Iris pigment epithelial cell (primary cell): ENCODE results near the gene SLX4IP.

Experiments
- DNase-seq: peaks from one replicate; pipeline ENCODE4 v3.0.0-alpha.2; 2011; ENCODE audit warnings: low read depth

The SLX4IP gene

DNA sequence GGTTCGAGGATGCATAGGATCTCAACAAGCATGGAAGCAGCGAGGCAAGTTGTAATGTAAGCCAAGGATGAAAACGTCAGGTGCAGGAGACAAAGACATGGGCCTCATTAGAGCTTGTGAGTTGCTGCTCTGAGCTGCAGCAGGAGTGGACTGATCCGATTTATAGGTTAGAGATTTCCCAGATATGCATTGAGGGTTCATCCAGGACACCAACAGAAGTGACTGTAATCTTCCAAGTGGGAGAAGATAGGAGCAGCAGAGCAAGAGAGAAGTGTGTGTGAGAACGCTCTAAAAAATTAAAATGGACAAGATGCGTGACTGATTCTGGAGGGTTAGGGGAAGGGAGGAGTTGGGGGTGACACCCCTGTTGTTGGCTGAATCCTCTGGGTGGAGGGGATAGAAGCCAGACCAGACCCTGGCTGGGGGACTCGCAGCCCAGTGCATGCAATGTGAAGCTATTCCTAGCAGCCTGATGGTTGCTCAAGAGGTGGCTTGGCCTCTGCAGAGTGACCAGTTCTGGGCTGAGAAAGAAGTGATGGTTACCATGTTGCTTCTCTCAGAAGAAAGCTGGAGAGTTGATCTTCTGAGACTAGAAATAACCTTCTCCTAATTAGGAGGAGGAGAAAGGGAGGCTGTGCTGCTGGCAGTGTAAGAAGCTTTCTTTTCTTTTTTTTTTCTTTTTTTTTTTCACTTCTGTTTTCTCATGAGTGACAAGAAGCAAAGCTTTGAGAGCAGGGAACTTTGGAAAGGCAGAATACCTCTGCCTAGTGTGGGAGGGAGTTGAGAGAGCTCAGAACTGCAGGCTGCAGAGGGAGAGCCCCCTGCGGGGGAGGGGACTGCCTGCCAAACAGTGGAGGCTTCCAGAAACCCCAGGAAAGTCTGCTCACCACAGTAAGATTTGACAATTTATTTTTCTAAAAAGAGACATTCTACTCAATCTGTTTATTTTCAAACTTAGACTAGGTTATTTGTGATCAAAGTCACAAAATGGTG, 116.9 kb downstream of the SLX4IP start:
- no peak for DNase-seq

- peak; percentile 76 for DNase-seq
Observed at GRCh38 chr20:10553326-10553984, 118.3 kb downstream of the SLX4IP start.

DNA sequence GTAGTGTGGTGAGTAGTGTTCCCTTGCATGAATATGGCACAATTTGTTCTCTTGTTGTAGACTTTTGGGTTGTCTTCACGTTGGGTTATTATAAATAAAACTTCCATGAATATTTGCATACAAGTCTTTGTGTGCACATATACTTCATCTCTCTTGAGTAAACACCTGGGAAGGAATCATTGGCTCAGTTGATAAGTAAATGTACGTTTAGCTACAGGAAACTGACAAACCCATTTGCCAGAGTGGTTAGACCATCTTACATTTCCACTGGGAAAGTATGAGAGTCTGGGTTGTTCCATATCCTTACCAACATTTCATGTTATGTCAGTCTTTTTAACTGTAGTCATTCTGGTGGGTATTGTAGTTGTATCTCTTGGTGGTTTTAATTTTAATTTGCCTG, 119.2 kb downstream of the SLX4IP start:
- DNase-seq: no peak

DNA sequence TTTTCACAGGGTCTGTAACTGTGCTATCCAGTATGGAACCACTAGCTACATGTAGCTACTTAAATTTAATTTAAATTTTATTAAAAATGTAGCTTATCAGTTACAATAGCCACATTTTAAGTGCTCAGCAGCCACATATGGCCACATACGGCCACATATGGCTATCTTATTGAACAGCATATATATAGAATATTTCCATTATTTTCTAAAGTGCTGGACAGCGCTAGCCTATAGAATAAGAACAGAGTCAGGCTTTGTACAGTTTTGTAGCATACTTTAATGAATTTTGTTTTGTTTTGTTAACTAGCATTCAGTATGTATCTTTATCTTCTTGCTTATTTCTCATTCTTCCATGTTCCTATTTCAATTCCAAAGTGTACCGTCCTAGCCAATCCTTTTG, 120.3 kb downstream of the SLX4IP start:
- DNase-seq: no peak

DNA sequence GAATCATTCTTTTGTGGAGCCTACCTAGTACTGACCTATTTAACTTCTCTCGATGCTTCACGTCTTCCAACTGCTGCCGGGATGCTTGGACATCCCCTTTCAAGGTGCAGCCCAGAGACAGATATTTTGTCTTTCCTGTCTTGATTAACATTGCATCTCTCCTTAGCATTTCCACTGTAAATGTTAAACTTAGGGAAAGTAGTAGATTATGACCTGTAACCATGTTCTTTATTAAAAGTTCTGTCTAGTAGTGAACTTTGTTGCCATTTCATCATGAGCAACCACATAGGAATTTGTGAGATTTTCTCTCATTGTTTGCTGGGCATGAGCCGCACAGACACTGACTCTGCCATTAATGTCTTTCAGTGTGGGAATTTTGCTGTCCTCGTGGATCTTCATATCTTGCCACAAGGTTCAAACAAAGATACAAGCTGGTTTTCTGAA, 120.8 kb downstream of the SLX4IP start:
- DNase-seq: peak; percentile 77

DNA sequence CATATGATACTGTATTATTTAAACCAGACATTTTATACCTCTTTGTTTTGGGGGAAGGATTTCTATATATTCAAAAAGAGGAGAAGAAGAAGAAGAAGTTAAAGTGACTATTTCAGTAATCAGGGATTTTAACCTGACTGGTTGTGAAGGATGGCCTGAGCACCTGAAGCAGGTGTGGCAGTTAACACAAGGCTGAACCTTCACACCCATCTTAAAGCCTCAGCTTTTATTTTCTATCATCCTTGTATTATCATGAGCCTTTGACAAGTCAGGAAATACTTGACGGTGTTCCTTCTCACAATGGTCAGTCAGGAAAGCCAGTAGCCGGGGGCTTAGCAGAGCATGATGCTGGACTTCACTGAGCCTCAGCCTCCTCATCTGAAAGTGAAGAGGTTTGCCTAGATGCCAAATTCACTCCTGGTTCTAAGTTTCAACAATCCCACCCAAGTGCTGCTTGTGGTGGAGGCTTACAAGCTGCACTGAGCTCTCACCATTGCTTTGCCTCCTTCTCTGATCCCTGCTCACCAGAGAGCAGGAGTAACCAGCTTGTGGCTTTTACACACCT, 121.5 kb downstream of the SLX4IP start:
- DNase-seq: no peak

- no peak for DNase-seq
Observed at GRCh38 chr20:10557685-10558084, 122.6 kb downstream of the SLX4IP start.

DNA sequence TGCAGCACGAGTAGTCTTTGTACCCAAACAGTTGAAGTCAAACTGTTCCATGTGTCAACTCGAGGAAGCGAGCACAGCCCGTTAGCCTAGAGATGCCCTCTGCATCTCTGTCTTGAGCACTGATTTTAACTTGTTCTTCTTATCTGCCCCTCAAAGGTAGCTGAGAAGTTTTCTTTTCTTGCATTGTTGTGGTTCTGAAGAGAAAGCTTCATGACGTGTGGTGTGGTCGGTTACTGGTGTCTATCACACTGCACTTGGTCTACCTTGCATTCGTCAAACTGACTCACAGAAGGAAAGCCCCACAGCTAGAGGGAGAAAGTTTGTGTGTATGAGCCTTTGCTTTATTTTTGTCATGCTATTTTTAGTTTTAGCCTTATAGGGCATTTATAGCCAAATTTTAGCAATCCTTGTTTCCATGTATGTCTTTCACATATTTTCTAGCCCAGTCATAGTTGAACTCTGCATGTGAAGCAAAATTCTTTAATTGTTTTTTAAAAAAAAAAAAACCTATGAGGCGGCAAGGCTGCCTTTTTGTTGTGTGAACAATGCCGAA, 123.6 kb downstream of the SLX4IP start:
- peak; percentile 98 for DNase-seq

DNA sequence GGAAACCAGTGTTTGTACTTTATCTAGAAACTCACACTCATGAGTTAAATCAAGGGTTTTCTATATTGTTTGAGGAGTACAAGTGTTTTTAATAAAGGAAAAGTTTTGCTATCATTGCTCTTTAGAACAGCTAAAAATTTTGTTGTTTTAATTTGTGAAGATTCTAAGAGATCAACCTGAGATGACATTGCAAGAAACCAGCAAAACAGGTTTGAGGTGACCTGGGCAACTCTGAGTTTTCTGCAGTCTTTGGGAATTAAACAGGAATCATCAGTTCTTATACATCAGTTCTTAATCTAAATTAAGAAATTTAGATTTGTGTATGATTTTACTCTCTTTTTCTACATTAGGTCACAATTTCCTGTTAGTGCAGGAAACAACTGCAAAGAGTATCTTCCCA, 124.2 kb downstream of the SLX4IP start:
- DNase-seq: no peak

- DNase-seq: no peak
Observed at GRCh38 chr20:10560686-10561085, 125.6 kb downstream of the SLX4IP start.

DNA sequence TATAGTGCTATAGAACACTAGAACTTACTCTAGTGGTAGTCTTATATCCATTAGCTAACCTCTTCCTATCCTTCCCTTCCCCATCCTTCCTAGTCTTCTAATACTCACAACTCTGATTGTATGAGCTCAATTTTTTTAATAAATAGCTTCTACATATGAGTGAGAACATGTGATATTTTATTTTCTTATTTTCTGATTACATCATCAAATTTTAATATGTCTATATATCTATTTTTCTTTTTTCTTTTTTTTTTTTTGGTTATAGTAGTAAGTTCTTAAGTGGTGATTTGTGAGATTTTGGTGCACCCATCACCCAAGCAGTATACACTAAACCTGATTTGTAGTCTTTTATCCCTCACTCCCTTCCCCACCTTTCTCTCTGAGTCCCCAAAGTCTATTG, 126.2 kb downstream of the SLX4IP start:
- no peak for DNase-seq

GRCh38 chr20:10562899-10563298, 127.8 kb downstream of the SLX4IP start:
- DNase-seq: peak; percentile 27

- no peak for DNase-seq
Observed at GRCh38 chr20:10563935-10564492, 128.9 kb downstream of the SLX4IP start.

DNA sequence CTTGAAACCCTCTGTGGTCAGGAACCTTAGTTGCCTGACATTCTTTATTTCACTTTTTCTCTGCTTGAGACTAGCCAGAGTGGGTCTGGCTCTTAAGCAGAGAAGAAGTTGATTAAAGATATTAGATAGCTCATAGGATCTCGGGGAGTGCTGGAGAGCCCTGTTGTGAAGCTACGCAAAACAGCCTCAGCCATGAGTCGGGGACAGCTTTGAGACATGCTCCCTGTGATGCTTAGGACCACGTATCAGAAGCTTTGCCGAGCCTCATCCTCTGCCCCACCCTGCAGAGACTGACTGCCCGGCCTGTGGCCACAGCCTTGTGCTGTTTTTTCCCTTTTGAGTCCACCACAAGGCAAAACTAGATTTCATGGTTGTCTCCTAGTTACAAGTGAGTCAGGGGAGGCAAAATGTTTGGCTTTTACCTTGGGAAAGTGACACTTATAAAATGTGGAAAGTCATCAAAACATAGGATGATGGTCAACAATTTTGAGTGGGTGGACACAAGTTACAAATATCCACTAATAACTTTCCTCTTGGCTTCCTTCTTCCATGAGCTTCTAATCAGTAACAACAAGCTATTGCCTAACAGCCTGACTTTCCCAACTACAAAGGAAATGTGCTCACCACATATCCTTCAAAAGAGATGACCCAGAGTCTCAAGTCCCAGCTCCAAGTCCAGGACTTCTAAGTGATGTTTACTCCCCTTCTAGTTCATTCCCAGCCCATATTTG, 130.3 kb downstream of the SLX4IP start:
- peak; percentile 93 for DNase-seq

DNA sequence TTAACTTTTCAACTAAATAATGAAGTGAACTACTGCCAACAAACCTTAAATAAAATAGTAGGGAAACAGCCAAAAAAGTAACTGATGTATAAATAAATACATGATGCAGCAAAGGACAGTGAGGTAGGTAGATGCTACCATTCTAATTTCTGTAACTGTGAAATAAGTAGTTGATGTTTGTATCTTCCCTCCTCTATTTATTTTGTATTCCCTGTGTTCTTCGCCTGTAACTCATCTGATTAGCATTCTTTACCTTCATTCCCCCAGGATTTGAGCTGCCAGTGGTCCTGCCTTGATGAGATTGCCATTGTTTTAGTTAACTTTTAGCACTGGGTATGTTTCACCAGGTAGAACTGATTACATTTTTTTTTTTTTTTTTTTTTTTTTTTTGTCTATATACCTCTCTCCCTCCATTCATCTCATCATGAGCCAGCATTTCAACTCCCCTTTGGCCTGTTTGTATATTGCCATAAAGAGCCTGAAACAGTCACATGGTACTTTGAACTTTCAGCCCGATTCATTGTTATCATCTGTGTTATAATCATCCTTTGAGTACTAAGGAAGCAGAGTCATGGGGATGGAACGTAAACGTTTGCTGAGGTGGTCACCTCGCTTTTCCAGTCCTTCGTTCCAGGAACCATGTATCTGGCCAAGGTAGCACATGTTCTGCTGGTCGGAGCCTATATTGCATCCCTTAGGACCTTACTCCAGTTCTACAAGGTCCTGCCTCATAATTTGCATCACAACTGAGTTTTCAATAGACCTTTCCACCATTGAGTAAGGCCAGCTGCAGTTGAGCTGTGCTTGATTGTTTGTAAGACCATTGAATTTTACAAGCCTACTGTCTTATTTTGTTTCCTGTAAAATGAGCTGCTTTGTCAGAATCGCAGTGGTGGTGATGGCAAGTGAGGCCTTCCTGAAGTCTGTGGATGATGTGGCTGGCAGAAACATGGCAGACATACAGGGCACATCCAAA, 131.1 kb downstream of the SLX4IP start:
- DNase-seq: peak; percentile 82

DNA sequence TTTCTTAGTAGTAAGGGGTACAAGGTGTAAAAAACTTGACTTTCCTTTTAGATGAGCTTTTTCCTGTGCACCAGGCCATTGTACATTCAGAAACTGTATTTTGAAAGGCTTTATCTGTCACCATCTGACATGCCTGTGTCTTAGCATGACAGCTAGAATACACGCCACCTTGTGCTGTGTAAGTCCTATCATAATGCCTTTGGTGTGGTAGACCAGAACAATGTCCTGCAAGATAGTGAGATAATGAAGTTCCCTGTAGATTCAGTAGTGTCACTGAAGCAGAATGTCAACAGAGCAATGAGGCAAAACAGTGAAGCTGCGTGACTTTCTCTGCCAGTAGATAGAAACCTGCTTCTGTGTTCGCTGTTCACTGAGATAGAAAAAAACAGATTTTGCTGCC, 132.9 kb downstream of the SLX4IP start:
- DNase-seq: no peak

GRCh38 chr20:10571313-10571815, 136.3 kb downstream of the SLX4IP start:
- no peak for DNase-seq

- no peak for DNase-seq
Observed at GRCh38 chr20:10572853-10573252, 137.7 kb downstream of the SLX4IP start.

- peak; percentile 30 for DNase-seq
Observed at GRCh38 chr20:10573273-10573950, 138.3 kb downstream of the SLX4IP start.

- DNase-seq: no peak
Observed at GRCh38 chr20:10573951-10574339, 138.8 kb downstream of the SLX4IP start.
